HG03469 (cell line): Measurements from ENCODE around the gene CYGB.

Experiments
- ATAC-seq: cut with Tn5 transposase; IDR thresholded peaks from one replicate; pipeline ENCODE4 v1.9.1; 2021; ENCODE audit warnings: mild to moderate bottlenecking, moderate library complexity, moderate number of reproducible peaks; ENCODE audit not compliant: unreplicated experiment

CYGB gene

GRCh38 chr17:76487451-76488192 is 49.9 kb downstream of the CYGB start:
- ATAC-seq: no peak

GRCh38 chr17:76485569-76485968 is 51.9 kb downstream of the CYGB start:
- ATAC-seq: no peak

- ATAC-seq: no peak
These were observed 53.2 kb downstream of the CYGB start for GRCh38 chr17:76484228-76484725.

- no peak for ATAC-seq
These were observed 56.3 kb downstream of the CYGB start for GRCh38 chr17:76481071-76481655.

GRCh38 chr17:76480632-76481031 is 56.9 kb downstream of the CYGB start:
- no peak for ATAC-seq

GRCh38 chr17:76479515-76480060 is 57.9 kb downstream of the CYGB start:
- ATAC-seq: no peak

- no peak for ATAC-seq
These were observed 58.6 kb downstream of the CYGB start for GRCh38 chr17:76478730-76479514.

GRCh38 chr17:76478097-76478496 is 59.4 kb downstream of the CYGB start:
- no peak for ATAC-seq

GRCh38 chr17:76477576-76477975 is 59.9 kb downstream of the CYGB start:
- no peak for ATAC-seq
